Activated CD4-positive, alpha-beta T cell treated with anti-CD3 and anti-CD28 coated beads, Interleukin-2, amount 10 ng/mL, durations not matched to agents 7 days and 5 days (primary cell): ENCODE data around the gene TCEAL2. TPM values are rescaled to one million over a fixed set of nuclear protein-coding genes. Genes with fewer than 3 reads are reported as not detected.
A peak's percentile ranks its signal among the peaks of the same experiment; 100 is the strongest.

Experiments used
- CTCF ChIA-PET: fragments of 350-600 bp; sonication (Branson Sonifier 250); formaldehyde crosslinking; loops from one replicate; lab custom pipeline; 2021; ENCODE audit warnings: antibody characterized with exemption; lab: Charles Lee
- POLR2A ChIA-PET: fragments of 350-600 bp; sonication (Branson Sonifier 250); formaldehyde crosslinking; loops from one replicate; lab custom pipeline; 2021; ENCODE audit warnings: antibody characterized with exemption; lab: Charles Lee
- DNase-seq: peaks from one replicate; pipeline ENCODE4 v3.0.0-alpha.2; 2020
- H3K27ac Mint-ChIP-seq: one replicate; pipeline ENCODE4 v1.8.0; 2021; ENCODE audit warnings: mild to moderate bottlenecking, moderate library complexity, mixed read lengths
- H3K27me3 Mint-ChIP-seq: one replicate; pipeline ENCODE4 v1.8.0; 2021; ENCODE audit warnings: mixed read lengths
- H3K36me3 Mint-ChIP-seq: one replicate; pipeline ENCODE4 v1.8.0; 2021; ENCODE audit warnings: low read depth, mixed read lengths
- H3K4me1 Mint-ChIP-seq: one replicate; pipeline ENCODE4 v1.8.0; 2021; ENCODE audit warnings: mixed read lengths
- H3K4me3 Mint-ChIP-seq: one replicate; pipeline ENCODE4 v1.8.0; 2021; ENCODE audit warnings: mild to moderate bottlenecking, moderate library complexity, mixed read lengths
- H3K9me3 Mint-ChIP-seq: one replicate; pipeline ENCODE4 v1.8.0; 2021; ENCODE audit warnings: mixed read lengths
- total RNA-seq, 2 experiments: library from RNA; stranded (reverse); gene quantifications; one replicate each; pipeline ENCODE4 v1.2.3, GENCODE V29; 2021

Gene TCEAL2
- total RNA-seq, 2 experiments from 2014 or later = not detected

GRCh38 chrX:102154218-102154860 is 28.9 kb downstream of the TCEAL2 start:
- CTCF ChIA-PET = interaction anchor here (0.7 kb wide), 1 partner anchor 21 kb away, joined by 3 read pairs; no protein-coding TSS in a partner anchor
- Mint-ChIP-seq H3K4me3 (peak overlapping the region; percentile 89), H3K4me1 (peaks cover 17% of the 10 kb centered on the region), H3K27ac (peak overlapping the region; percentile 93), H3K9me3 (no peaks in the 10 kb centered on the region), H3K36me3 (no peaks in the 10 kb centered on the region), H3K27me3 (peaks cover 4% of the 10 kb centered on the region)
- DNase-seq = peak; percentile 6
- POLR2A ChIA-PET = no interaction called here

DNA sequence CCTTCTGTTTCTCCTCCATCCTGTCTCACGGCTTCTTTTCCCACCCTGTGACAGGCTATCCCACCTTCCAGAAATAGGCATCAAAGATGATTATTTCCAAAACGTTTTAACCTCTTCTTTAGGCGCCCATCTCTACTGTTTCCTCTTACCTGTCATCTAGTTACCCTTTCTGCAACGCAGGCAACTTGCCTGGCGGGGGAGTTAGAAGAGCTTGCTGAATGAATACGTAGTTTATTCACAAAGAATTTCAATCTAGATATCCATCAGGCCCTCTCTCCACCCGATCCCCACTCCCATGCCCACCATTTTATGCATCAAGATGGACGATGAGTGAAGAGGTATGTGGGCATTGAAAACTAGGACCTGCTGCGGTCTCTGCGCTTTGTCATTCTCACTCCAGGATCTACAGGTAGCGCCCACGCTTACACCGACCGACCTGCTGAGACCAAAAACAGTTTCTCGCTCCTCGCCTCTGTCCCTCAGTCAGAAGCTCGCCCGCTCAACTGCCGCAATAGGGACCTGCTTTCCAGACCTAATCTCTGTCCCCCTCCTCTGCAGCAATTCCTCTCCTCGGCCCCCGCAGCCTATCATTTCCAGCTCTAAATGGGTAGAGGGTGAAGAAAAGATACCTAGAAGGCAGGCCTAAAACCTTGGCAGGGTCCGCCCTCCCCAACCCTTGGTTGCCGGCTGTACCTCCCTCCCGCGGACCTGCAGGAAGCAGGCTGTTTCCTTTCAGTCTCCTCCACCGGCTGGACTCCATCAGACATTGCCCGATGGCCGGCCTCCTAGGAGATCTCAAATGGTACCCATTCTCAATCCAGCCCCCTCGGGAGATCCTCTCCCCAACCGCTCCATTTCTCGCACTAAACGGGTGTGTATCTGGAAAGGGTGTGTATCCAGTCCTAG is 29.7 kb downstream of the TCEAL2 start:
- peaks cover 17% of the 10 kb centered on the region for H3K4me1 Mint-ChIP-seq
- peak overlapping the region; percentile 89 for H3K4me3 Mint-ChIP-seq
- peak overlapping the region; percentile 93 for H3K27ac Mint-ChIP-seq
- H3K36me3 Mint-ChIP-seq = no peaks in the 10 kb centered on the region
- DNase-seq = peak; percentile 8
- peaks cover 6% of the 10 kb centered on the region for H3K27me3 Mint-ChIP-seq
- no peaks in the 10 kb centered on the region for H3K9me3 Mint-ChIP-seq
- ChIA-PET CTCF (interaction anchor here (0.5 kb wide), 1 partner anchor 808 kb away, joined by 4 read pairs; no protein-coding TSS in a partner anchor), POLR2A (no interaction called here)

DNA sequence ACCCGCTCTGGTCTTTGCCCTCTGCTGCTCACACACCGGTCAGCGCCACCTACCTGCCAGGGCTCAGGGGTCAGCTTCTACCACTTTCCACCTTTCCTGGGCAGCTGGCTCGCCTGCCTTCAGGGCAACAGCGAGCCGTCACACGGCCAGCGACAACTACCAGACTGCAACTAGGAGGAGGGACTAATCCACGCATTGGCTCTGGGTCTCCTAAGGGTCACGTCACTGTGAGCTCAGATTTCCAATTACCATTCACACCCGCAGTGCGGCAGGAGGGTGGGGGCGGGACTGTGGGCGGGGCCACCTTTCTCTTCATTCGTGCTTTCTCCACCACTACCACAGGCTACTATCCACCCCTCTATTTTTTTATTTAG is 30.3 kb downstream of the TCEAL2 start, which contains the start of gene BEX5:
Gene BEX5, minus strand, starts transcription at position 172 of the 374 bp plus-strand sequence. CDS start 1,712 bp downstream, outside the sequence.
- CTCF ChIA-PET = interaction anchor here (0.5 kb wide), 1 partner anchor 809 kb away, joined by 4 read pairs; no protein-coding TSS in a partner anchor
- Mint-ChIP-seq H3K27ac (peak within 1 kb of the TSS; percentile 93), H3K4me3 (peak within 1 kb of the TSS; percentile 89), H3K4me1 (peaks cover 17% of the 10 kb centered on the region), H3K27me3 (peaks cover 6% of the 10 kb centered on the region), H3K36me3 (no peaks in the 10 kb centered on the region), H3K9me3 (no peaks in the 10 kb centered on the region)
- POLR2A ChIA-PET = no interaction called here
- peak; percentile 64 for DNase-seq

Other genes starting within 250 kb of the TCEAL2 start
- gene ZMAT1, start 193.7 kb upstream of the TCEAL2 start, total RNA-seq = 1 to 10 TPM; 5.8 to 6.5 TPM
- not detected for gene TCEAL6, start 16.8 kb downstream of the TCEAL2 start, total RNA-seq
- 1 to 10 TPM; 1.5 to 2.2 TPM for gene BEX5, start 30.3 kb downstream of the TCEAL2 start, total RNA-seq
- not detected for gene TCP11X1, start 89.6 kb downstream of the TCEAL2 start, total RNA-seq
- gene NXF2, start 121.5 kb downstream of the TCEAL2 start, total RNA-seq = not detected